Testis (tissue), 2 donors: ENCODE measurements around the gene CYS1.

Experiments
- CTCF ChIP-seq, 3 experiments: fragments of 450-650 bp in 2 of 3; fragments of 200-600 bp in 1 of 3; sonication (generic) in 1 of 3; IDR thresholded peaks; one replicate each; pipeline ENCODE4 v1.5.1; 2016 to 2019; ENCODE audit warnings: antibody characterized with exemption in 3 of 3, mild to moderate bottlenecking in 2 of 3, moderate library complexity in 1 of 3
- POLR2A ChIP-seq: fragments of 450-650 bp; IDR thresholded peaks from one replicate; pipeline ENCODE4 v1.6.1; 2017; ENCODE audit warnings: antibody characterized with exemption, mild to moderate bottlenecking, moderate library complexity

- TF ChIP-seq CTCF (IDR thresholded peaks at IDR 0.05) (no peak), POLR2A (no peak)
Observed at GRCh38 chr2:10045561-10046355, 34.5 kb downstream of the CYS1 start.
